ENCODE data around the gene KIF3A. TPM values are rescaled to one million over a fixed set of nuclear protein-coding genes. Genes with fewer than 3 reads are reported as not detected.

The KIF3A gene
- total RNA-seq = 7.1 and 13.7 TPM in 2 replicates

GRCh38 chr5:132736853-132737833, at the start of gene KIF3A:
Gene KIF3A, minus strand, starts transcription at chr5:132737546. Its CDS starts 127 bp downstream, at chr5:132737419.
- peak; percentile 80 for DNase-seq (ENCODE audit: extremely low read depth, low read depth, low spot score)

- DNase-seq (ENCODE audit: extremely low read depth, low read depth, low spot score) = no peak
These were observed 49.7 kb upstream of the KIF3A start for GRCh38 chr5:132787076-132787475.

- DNase-seq (ENCODE audit: extremely low read depth, low read depth, low spot score) = no peak
These were observed 48.5 kb upstream of the KIF3A start for GRCh38 chr5:132785864-132786263.

- no peak for DNase-seq (ENCODE audit: extremely low read depth, low read depth, low spot score)
These were observed 48.0 kb upstream of the KIF3A start for GRCh38 chr5:132785365-132785764.

- peak; percentile 36 for DNase-seq (ENCODE audit: extremely low read depth, low read depth, low spot score)
These were observed 44.8 kb upstream of the KIF3A start for GRCh38 chr5:132782101-132782500.

GRCh38 chr5:132781029-132781428, 43.7 kb upstream of the KIF3A start:
- no peak for DNase-seq (ENCODE audit: extremely low read depth, low read depth, low spot score)

- DNase-seq (ENCODE audit: extremely low read depth, low read depth, low spot score) = no peak
These were observed 43.2 kb upstream of the KIF3A start for GRCh38 chr5:132780577-132780976.

- DNase-seq (ENCODE audit: extremely low read depth, low read depth, low spot score) = no peak
These were observed 42.6 kb upstream of the KIF3A start for GRCh38 chr5:132779961-132780360.

GRCh38 chr5:132778856-132779255, 41.5 kb upstream of the KIF3A start:
- DNase-seq (ENCODE audit: extremely low read depth, low read depth, low spot score) = no peak

GRCh38 chr5:132778129-132778528, 40.8 kb upstream of the KIF3A start:
- DNase-seq (ENCODE audit: extremely low read depth, low read depth, low spot score) = no peak

GRCh38 chr5:132777209-132778069, 40.1 kb upstream of the KIF3A start, which contains the start of gene SEPTIN8:
Gene SEPTIN8, minus strand, starts transcription at chr5:132777239. Its CDS starts 102 bp downstream, at chr5:132777137.
- DNase-seq (ENCODE audit: extremely low read depth, low read depth, low spot score) = no peak

GRCh38 chr5:132776938-132777208, 39.5 kb upstream of the KIF3A start:
- no peak for DNase-seq (ENCODE audit: extremely low read depth, low read depth, low spot score)

- no peak for DNase-seq (ENCODE audit: extremely low read depth, low read depth, low spot score)
These were observed 39.0 kb upstream of the KIF3A start for GRCh38 chr5:132776131-132776937.

GRCh38 chr5:132775476-132775961, 38.2 kb upstream of the KIF3A start:
- DNase-seq (ENCODE audit: extremely low read depth, low read depth, low spot score) = no peak

GRCh38 chr5:132774896-132775295, 37.5 kb upstream of the KIF3A start:
- no peak for DNase-seq (ENCODE audit: extremely low read depth, low read depth, low spot score)

- no peak for DNase-seq (ENCODE audit: extremely low read depth, low read depth, low spot score)
These were observed 37.1 kb upstream of the KIF3A start for GRCh38 chr5:132774406-132774805.

GRCh38 chr5:132773601-132774355, 36.4 kb upstream of the KIF3A start:
- no peak for DNase-seq (ENCODE audit: extremely low read depth, low read depth, low spot score)

- DNase-seq (ENCODE audit: extremely low read depth, low read depth, low spot score) = no peak
These were observed 35.8 kb upstream of the KIF3A start for GRCh38 chr5:132773114-132773513.

- no peak for DNase-seq (ENCODE audit: extremely low read depth, low read depth, low spot score)
These were observed 35.1 kb upstream of the KIF3A start for GRCh38 chr5:132772291-132773070.

All from glomerular endothelial cell (primary cell).